ENCODE results near the gene SORCS2. TPM values are rescaled to one million over a fixed set of nuclear protein-coding genes. Genes with fewer than 3 reads are reported as not detected.

The SORCS2 gene
- polyA plus RNA-seq, 1 donor (not counting 4 experiments of a cell fraction or from before 2014, with no cell fraction given), result 0.09 TPM

DNA sequence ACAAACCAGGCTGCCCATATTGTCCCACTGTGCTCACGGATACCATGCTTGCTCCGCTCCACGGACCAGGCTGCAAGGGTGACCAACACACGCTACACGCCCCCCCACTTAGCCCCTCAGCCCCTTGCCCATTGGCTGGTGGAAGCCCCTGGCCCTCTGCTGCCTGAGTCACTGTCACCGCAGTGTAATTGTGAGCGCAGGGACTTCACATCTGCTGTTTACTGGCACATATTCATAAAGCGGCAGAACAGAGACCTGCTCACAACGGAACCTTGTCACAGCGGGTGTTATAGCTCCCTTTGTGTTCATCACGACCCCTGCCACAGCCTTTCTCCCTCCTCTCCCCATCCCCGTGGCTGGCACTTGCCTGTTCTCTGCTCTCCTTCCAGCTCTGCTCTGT lies 158.7 kb downstream of the SORCS2 start:
- H2AFZ ChIP-seq (ENCODE audit: control insufficient read depth, low read length), result no peak overlapping the region
- no peak overlapping the region for H3K4me2 ChIP-seq (ENCODE audit: control insufficient read depth, extremely low read depth, insufficient read depth, low read depth, low read length)
- FAIRE-seq (no peak), DNase-seq (ENCODE audit: low read depth, low spot score) (no peak)
- H3K4me1 ChIP-seq (ENCODE audit: control insufficient read depth, extremely low read depth, insufficient read depth, low read length), result no peaks in the 10 kb centered on the region
- H3K36me3 ChIP-seq (ENCODE audit: control insufficient read depth in 2 of 2, extremely low read depth in 1 of 2, insufficient read depth in 2 of 2, low read length in 2 of 2), result no peaks in the 10 kb centered on the region
- no peak overlapping the region for H3K9ac ChIP-seq (ENCODE audit: control insufficient read depth, extremely low read depth, insufficient read depth, low read length)
- H3K79me2 ChIP-seq (ENCODE audit: control insufficient read depth, insufficient read depth, low read length), result no peaks in the 10 kb centered on the region
- no peak overlapping the region for H3K27ac ChIP-seq (ENCODE audit: control insufficient read depth, insufficient read depth, low read length)
- no peaks in the 10 kb centered on the region for H3K9me1 ChIP-seq (ENCODE audit: control insufficient read depth, extremely low read depth, insufficient read depth, low read length)
- no peaks in the 10 kb centered on the region for H4K20me1 ChIP-seq (ENCODE audit: control insufficient read depth, extremely low read depth, insufficient read depth, low read length)
- H3K27me3 ChIP-seq (ENCODE audit: control insufficient read depth, extremely low read depth, insufficient read depth, low read length), result peaks cover 3% of the 10 kb centered on the region
- dilution Hi-C loops (cut with MboI; ENCODE audit: extremely low pct_ligation_motif_present, low sequenced_read_pairs), result no loop called here
- no peaks in the 10 kb centered on the region for H3K9me3 ChIP-seq (ENCODE audit: control insufficient read depth, low read depth, low read length)
- H3K4me3 ChIP-seq (ENCODE audit: control insufficient read depth in 2 of 3, extremely low read depth in 1 of 3, insufficient read depth in 2 of 3, low read depth in 1 of 3, low read length in 3 of 3), result no peak overlapping the region
- TF ChIP-seq, protein P1, sequence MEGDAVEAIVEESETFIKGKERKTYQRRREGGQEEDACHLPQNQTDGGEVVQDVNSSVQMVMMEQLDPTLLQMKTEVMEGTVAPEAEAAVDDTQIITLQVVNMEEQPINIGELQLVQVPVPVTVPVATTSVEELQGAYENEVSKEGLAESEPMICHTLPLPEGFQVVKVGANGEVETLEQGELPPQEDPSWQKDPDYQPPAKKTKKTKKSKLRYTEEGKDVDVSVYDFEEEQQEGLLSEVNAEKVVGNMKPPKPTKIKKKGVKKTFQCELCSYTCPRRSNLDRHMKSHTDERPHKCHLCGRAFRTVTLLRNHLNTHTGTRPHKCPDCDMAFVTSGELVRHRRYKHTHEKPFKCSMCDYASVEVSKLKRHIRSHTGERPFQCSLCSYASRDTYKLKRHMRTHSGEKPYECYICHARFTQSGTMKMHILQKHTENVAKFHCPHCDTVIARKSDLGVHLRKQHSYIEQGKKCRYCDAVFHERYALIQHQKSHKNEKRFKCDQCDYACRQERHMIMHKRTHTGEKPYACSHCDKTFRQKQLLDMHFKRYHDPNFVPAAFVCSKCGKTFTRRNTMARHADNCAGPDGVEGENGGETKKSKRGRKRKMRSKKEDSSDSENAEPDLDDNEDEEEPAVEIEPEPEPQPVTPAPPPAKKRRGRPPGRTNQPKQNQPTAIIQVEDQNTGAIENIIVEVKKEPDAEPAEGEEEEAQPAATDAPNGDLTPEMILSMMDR (optimal IDR thresholded peaks at IDR 0.05 in 1 of 3, IDR thresholded peaks at IDR 0.05 in 1 of 3, conservative IDR thresholded peaks at IDR 0.05 in 1 of 3; ENCODE audit: extremely low read depth in 1 of 3, insufficient read depth in 2 of 3, low read length in 3 of 3), result no peak
- no peak for TF ChIP-seq EZH2 (IDR thresholded peaks at IDR 0.05; ENCODE audit: low read length)

DNA sequence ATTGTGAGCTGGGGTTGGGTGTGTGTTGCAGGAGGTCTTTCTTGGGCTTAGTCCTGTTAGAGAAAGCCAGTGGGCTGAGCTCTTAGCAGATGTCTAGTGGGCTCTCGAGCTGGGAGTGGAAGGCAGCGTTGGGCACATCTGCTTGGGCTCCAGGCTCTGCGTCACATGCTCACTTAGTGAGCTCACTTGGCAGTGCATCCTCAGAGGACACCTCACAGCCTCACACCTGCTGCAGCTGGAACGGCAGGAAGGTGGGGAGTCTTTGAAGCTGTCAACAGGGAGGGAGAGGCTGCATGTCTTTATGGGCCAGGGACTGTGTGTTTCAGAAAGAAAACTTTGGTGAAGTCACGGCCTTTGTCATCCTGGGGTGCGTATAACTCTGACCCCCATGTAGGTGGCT lies 160.1 kb downstream of the SORCS2 start:
- H3K9ac ChIP-seq (ENCODE audit: control insufficient read depth, extremely low read depth, insufficient read depth, low read length), result no peak overlapping the region
- no peak overlapping the region for H2AFZ ChIP-seq (ENCODE audit: control insufficient read depth, low read length)
- no peak overlapping the region for H3K4me3 ChIP-seq (ENCODE audit: control insufficient read depth in 2 of 3, extremely low read depth in 1 of 3, insufficient read depth in 2 of 3, low read depth in 1 of 3, low read length in 3 of 3)
- H3K9me3 ChIP-seq (ENCODE audit: control insufficient read depth, low read depth, low read length), result no peaks in the 10 kb centered on the region
- no peaks in the 10 kb centered on the region for H4K20me1 ChIP-seq (ENCODE audit: control insufficient read depth, extremely low read depth, insufficient read depth, low read length)
- H3K27me3 ChIP-seq (ENCODE audit: control insufficient read depth, extremely low read depth, insufficient read depth, low read length), result peaks cover 9% of the 10 kb centered on the region
- FAIRE-seq, result no peak
- no peaks in the 10 kb centered on the region for H3K79me2 ChIP-seq (ENCODE audit: control insufficient read depth, insufficient read depth, low read length)
- no peak overlapping the region for H3K27ac ChIP-seq (ENCODE audit: control insufficient read depth, insufficient read depth, low read length)
- no peak for DNase-seq (ENCODE audit: low read depth, low spot score)
- H3K36me3 ChIP-seq (ENCODE audit: control insufficient read depth in 2 of 2, extremely low read depth in 1 of 2, insufficient read depth in 2 of 2, low read length in 2 of 2), result no peaks in the 10 kb centered on the region
- no peak overlapping the region for H3K4me2 ChIP-seq (ENCODE audit: control insufficient read depth, extremely low read depth, insufficient read depth, low read depth, low read length)
- dilution Hi-C loops (cut with MboI; ENCODE audit: extremely low pct_ligation_motif_present, low sequenced_read_pairs), result no loop called here
- TF ChIP-seq EZH2 (IDR thresholded peaks at IDR 0.05; ENCODE audit: low read length), result no peak
- TF ChIP-seq, protein P1 (optimal IDR thresholded peaks at IDR 0.05 in 1 of 3, IDR thresholded peaks at IDR 0.05 in 1 of 3, conservative IDR thresholded peaks at IDR 0.05 in 1 of 3; ENCODE audit: extremely low read depth in 1 of 3, insufficient read depth in 2 of 3, low read length in 3 of 3), result no peak
- no peaks in the 10 kb centered on the region for H3K4me1 ChIP-seq (ENCODE audit: control insufficient read depth, extremely low read depth, insufficient read depth, low read length)
- H3K9me1 ChIP-seq (ENCODE audit: control insufficient read depth, extremely low read depth, insufficient read depth, low read length), result no peaks in the 10 kb centered on the region

All from keratinocyte (primary cell).